HG02852 (cell line): Measurements from ENCODE around the gene ASTN2.

Source experiments
- ATAC-seq: cut with Tn5 transposase; IDR thresholded peaks from one replicate; pipeline ENCODE4 v1.9.1; 2021; ENCODE audit warnings: mild to moderate bottlenecking, moderate library complexity; ENCODE audit not compliant: unreplicated experiment

Gene ASTN2

GRCh38 chr9:117265253-117265652 is 149.6 kb downstream of the ASTN2 start:
- ATAC-seq: no peak

- ATAC-seq: no peak
These were observed 156.5 kb downstream of the ASTN2 start for GRCh38 chr9:117258184-117258866.

- no peak for ATAC-seq
These were observed 161.6 kb downstream of the ASTN2 start for GRCh38 chr9:117253261-117253660.

DNA sequence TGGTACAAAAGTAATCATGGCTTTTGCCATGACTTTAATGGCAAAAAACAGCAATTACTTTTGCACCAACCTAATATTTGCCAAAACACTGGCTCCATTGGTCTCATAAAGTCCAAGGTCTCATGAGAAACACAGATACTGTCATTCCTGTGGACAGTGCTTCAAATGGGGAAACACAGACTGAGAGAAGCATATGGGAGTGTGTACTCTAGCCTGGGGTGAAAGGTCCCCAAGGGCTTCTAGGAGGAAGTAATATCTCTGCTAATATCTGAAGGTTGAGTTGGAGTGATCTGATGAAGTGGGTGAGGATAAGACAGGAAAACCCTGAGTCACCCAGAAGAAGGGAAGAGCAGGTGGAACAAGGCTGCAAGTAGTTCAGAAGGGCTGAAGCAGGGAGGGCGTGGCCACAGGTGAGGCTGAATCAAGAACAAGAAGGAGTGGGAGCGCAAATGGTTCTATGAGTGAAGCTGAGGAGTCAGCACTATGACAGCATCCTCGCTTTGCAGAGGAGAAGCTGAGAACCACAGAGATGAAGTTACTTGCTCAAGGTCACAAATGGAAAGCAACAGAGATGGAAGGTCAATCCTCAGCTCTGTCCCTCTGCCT is 164.1 kb downstream of the ASTN2 start:
- ATAC-seq: no peak

DNA sequence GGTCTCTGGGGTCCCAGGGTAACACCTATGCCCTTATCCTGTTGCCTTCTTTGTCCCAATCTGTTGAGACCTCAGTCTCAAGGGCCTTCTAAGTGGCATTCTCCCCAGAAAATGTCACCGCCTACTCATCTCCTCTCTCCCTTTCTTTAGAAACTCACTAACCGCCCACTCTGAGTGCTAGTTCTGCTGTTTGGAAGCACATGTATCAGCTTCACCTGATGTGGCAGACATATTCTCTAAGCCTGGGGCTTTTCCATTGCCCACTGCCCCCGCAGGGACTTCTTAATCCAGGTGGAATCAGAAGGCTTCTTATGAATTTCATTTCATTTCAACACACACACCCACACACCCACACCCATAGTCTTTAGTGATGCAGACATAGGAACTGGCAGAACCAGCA is 165.1 kb downstream of the ASTN2 start:
- no peak for ATAC-seq

- no peak for ATAC-seq
These were observed 167.6 kb downstream of the ASTN2 start for GRCh38 chr9:117247266-117247665.

- ATAC-seq: no peak
These were observed 169.6 kb downstream of the ASTN2 start for GRCh38 chr9:117245175-117245829.

- ATAC-seq: no peak
These were observed 172.8 kb downstream of the ASTN2 start for GRCh38 chr9:117242082-117242481.

- ATAC-seq: no peak
These were observed 175.4 kb downstream of the ASTN2 start for GRCh38 chr9:117239428-117239827.

- no peak for ATAC-seq
These were observed 180.8 kb downstream of the ASTN2 start for GRCh38 chr9:117234103-117234502.

DNA sequence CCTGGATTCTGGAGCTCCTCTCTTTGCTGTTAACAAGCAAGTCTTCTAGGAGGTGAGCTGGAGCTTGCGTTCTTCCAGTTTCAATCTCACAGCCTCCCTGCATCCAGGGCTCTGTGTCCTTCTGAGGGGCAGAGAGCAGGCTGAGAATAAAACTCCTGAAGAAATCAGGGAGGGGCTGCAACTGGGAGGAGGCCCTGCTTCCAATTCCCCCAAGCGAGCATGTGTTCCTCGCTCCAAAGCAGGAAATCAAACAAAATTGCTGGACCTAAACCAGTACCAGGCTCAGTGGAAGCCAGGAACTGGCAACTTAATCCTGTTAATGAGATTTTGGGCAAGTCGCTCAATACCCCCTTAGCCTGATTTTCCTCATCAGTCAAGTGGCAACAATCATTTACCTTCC is 181.8 kb downstream of the ASTN2 start:
- ATAC-seq: no peak

GRCh38 chr9:117232281-117232680 is 182.6 kb downstream of the ASTN2 start:
- ATAC-seq: no peak

DNA sequence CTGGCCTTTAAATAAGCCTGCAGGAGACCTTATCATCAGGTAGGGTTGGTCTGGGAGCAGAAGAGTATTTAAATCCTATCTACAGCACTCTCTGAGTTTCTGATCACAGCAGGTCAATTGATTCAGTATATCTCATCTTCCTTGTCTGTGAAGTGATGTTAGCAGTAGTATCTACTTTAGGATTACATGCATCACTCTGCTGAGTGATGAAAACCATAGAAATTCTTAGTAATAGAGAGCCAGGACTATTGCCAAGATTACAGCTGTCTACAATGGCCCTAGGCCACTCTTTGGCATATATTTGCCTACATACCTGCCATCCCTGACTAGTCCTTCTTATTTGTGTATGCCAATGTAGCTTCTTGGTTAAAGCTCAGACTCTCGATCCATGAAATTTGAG is 183.8 kb downstream of the ASTN2 start:
- ATAC-seq: no peak

DNA sequence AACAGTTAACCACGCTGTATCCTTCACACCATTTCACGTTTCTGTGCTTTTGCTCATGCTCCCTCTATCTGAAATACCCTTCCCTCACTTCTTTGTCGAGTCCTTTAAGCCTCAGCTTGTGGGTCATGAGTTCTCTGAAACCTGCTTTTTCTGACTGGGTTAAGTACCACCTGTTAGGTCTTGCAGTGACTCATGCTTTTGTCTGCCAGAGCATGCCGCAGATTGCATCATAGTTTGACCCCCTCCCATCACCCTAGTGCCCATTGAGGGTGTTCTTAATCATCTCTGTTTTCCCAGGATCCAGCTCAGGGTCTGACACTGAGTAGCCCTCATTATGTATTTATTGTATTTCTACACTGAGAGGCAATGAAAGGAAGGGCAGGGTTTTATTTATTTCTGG is 190.2 kb downstream of the ASTN2 start:
- ATAC-seq: no peak

- ATAC-seq: no peak
These were observed 195.9 kb downstream of the ASTN2 start for GRCh38 chr9:117218951-117219350.

GRCh38 chr9:117214416-117214815 is 200.4 kb downstream of the ASTN2 start:
- ATAC-seq: no peak

- no peak for ATAC-seq
These were observed 203.6 kb downstream of the ASTN2 start for GRCh38 chr9:117211280-117211679.

DNA sequence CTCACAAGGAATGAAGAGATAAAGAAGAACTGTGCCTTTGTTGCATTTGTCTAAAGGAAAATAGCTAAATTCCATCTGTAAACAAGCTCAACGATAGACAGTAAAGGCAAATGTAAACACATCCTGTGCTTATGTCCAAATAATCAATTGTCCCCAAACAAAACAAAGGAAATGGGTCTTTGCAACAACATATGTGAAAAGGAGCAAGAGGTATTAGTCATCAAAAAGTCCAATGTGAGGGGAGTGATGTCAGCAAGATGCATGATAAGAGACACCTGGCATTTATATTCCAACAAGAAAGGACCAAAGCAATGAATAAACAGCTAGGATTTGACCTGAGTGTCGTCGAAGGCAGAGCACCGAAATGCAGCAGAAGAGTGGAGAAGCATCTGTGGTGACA is 209.1 kb downstream of the ASTN2 start:
- ATAC-seq: no peak

GRCh38 chr9:117204971-117205370 is 209.9 kb downstream of the ASTN2 start:
- ATAC-seq: no peak

DNA sequence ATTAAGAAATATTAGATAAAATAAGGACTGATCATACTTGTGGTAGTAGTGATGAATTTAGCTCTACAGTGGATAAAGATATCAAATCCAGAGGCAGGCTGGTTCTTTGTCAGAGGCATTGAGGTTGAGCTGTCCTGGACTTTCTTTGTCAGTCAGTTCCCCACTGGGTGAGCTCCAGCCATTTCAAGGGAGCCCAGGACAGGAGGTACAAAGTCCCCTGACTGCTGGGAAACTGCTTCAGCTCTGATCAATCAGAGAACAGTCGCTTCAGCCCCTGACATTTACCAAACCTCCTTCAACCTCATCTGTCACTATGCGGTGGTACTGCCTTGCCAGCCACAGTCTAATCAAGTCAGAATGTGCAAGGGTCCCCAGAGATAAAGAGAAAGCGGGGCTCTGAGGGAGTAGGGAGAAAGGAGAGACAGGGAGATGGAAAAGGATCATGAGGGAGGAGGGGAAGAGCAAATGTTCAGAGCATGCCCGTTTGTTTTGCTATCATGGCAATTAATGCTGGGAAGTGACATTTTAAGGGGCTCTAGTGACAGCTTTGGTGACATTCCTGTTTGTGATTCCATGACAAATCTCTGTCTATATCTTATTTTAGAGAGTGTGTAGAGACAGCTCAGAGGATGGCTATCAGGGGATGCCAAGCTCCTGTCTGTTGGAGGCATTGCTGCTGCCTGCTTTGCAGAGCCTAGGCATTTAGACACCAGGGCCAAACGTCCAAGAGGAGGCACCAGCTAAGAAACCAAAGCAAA is 223.2 kb downstream of the ASTN2 start:
- no peak for ATAC-seq

DNA sequence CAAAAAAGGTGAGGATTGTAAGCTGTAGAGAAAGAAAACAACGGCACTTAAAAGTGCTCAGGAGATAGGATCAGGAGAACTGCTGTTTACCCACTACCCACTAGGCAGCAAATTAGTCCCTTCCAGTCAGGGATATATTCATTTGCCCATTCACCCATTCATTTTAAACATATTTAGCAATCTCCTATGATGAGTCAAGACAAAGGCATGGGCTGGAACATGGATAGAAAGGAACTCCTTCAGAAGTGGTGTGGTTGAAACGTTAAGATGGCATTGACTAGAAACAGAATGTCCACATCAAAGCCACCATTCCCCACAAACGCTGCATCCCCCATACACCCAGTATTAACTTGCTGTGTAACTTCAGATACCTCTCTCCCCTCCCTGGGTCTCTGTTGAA is 225.7 kb downstream of the ASTN2 start:
- no peak for ATAC-seq

GRCh38 chr9:117188394-117188793 is 226.5 kb downstream of the ASTN2 start:
- ATAC-seq: no peak
